Mucosa of stomach (tissue), 1 donor: ENCODE results near the gene PNCK.
"Not testable (repeated sequence)": the region's sequence is repeated elsewhere in the genome, so short reads cannot be mapped to it uniquely, and the experiment has no call there.

Experiments used
- H3K27me3 ChIP-seq: one replicate; pipeline ENCODE4 v1.7.0; 2013; ENCODE audit warnings: mild to moderate bottlenecking, low read length; ENCODE audit not compliant: control insufficient read depth, insufficient read depth
- H3K36me3 ChIP-seq: one replicate; pipeline ENCODE4 v1.7.0; 2013; ENCODE audit warnings: low read length; ENCODE audit not compliant: control insufficient read depth, insufficient read depth
- H3K4me1 ChIP-seq: one replicate; pipeline ENCODE4 v1.7.0; 2013; ENCODE audit warnings: mild to moderate bottlenecking, low read length; ENCODE audit not compliant: control insufficient read depth, insufficient read depth
- H3K4me3 ChIP-seq: one replicate; pipeline ENCODE4 v1.7.0; 2013; ENCODE audit warnings: low read length
- H3K9ac ChIP-seq: one replicate; pipeline ENCODE4 v1.7.0; 2013; ENCODE audit warnings: mild to moderate bottlenecking, low read length, moderate library complexity
- H3K9me3 ChIP-seq: one replicate; pipeline ENCODE4 v1.7.0; 2013; ENCODE audit warnings: mild to moderate bottlenecking, low read length, moderate library complexity; ENCODE audit not compliant: control insufficient read depth
- donor health status: Pancreatic carcinoma.

The PNCK gene

DNA sequence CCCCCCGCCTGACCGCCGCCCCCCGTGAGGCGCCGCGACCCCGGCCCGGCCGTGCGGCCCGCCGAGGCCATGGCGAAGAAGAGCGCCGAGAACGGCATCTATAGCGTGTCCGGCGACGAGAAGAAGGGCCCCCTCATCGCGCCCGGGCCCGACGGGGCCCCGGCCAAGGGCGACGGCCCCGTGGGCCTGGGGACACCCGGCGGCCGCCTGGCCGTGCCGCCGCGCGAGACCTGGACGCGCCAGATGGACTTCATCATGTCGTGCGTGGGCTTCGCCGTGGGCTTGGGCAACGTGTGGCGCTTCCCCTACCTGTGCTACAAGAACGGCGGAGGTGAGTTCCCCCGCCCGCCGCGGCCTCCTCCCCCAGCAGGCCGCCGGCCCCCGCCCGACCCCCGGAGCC, 14.9 kb upstream of the PNCK start:
- no peaks in the 10 kb centered on the region for H3K9me3 ChIP-seq
- no peaks in the 10 kb centered on the region for H3K36me3 ChIP-seq
- peaks cover 14% of the 10 kb centered on the region for H3K4me1 ChIP-seq
- no peak overlapping the region for H3K9ac ChIP-seq
- H3K4me3 ChIP-seq, result no peak overlapping the region
- H3K27me3 ChIP-seq, result no peaks in the 10 kb centered on the region

DNA sequence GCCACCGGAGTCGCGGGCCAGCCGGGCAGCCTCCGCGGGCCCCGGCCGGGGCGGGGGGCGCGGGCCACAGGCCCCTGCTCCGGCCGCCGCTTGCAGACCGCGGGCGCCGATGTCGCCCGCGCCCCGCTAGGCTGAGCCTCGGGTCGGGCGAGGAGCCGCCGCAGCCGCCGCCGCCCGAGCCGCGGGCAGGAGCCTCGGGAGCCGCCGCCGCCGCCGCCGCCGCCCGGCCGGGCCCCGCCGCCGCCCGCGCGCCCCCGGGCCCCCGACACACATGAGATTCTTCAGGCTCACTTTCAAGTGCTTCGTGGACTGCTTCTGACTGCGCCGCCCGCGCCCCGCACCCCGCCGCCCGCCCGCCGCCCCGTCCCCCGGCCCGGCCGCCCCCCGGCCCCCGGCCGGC, 14.5 kb upstream of the PNCK start:
- Histone ChIP-seq H3K4me3 (no peak overlapping the region), H3K36me3 (no peaks in the 10 kb centered on the region), H3K27me3 (no peaks in the 10 kb centered on the region), H3K9me3 (no peaks in the 10 kb centered on the region), H3K9ac (no peak overlapping the region), H3K4me1 (peaks cover 14% of the 10 kb centered on the region)

DNA sequence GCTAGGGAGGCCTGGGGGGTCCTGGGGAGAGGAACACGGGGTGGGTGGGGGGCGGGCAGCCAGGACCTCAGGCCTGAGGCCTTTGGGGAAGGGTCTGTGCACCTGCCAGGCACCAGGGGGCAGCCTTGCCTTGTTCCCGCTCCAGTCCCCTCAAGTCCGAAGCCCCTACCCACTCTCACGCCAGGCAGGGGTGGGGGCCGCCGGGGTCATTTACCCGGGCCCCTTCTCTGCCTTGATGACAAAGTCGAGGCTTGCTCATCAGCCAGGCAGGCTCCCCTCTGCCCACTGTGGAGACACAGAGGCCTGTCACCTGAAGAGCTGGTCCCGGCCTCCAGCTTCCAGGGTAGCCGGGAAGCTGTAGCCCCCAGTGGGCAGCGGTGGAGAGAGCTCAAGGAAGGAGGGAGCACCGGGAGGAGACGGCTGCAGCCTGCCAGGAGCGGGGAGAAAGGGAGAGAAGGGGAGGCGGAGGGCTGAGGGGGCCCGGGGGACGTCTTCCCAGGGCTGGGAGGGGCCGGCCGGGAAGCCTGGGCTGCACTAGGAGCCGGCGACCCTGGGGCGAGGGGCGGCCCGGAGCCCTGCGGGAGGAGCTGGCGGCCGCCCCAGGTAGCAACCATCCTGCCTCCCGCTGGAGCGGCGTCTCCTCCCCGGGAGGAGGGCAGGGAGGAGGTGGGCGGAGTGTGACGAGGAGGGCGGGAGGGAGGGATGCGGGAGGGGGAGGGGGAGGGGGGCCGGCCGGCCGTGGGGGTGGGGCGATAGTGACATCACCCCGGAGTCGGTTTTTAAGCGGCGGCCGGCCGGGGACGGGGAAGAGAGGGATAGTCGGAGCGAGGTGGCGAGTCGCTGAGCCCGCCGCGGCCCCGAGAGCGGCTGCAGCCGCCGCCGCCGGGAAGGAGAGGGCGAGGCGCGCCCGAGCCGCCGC, 13.8 kb upstream of the PNCK start, which contains the start of gene SLC6A8:
TSS of gene SLC6A8 (plus strand) at position 806 of the 919 bp plus-strand sequence. CDS start 649 bp downstream, outside the sequence.
- no peaks in the 10 kb centered on the region for H3K36me3 ChIP-seq
- no peak within 1 kb of the TSS for H3K9ac ChIP-seq
- H3K27me3 ChIP-seq, result no peaks in the 10 kb centered on the region
- H3K9me3 ChIP-seq, result no peaks in the 10 kb centered on the region
- peaks cover 14% of the 10 kb centered on the region for H3K4me1 ChIP-seq
- no peak within 1 kb of the TSS for H3K4me3 ChIP-seq

DNA sequence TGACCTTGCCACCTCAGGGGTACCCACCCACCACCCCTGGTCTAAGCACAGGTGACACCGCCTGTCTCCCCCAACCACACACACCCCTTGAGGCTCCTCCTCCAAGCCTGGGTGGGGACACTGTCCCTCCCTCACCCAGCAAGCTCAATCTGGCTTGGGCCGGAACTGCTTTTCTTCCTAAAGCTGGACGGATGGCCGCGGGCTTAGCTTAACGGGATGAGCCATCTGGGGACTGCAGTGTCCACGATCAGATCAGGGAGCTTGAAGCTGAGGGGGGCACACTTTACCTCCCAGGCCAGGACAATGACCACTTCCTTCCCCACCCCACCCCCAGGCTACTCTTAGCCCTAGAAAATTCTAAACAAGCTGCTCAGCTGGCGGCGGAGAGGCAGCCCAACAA, 13.1 kb upstream of the PNCK start:
- Histone ChIP-seq H3K9ac (no peak overlapping the region), H3K27me3 (no peaks in the 10 kb centered on the region), H3K36me3 (no peaks in the 10 kb centered on the region), H3K9me3 (no peaks in the 10 kb centered on the region), H3K4me3 (no peak overlapping the region), H3K4me1 (peaks cover 14% of the 10 kb centered on the region)

DNA sequence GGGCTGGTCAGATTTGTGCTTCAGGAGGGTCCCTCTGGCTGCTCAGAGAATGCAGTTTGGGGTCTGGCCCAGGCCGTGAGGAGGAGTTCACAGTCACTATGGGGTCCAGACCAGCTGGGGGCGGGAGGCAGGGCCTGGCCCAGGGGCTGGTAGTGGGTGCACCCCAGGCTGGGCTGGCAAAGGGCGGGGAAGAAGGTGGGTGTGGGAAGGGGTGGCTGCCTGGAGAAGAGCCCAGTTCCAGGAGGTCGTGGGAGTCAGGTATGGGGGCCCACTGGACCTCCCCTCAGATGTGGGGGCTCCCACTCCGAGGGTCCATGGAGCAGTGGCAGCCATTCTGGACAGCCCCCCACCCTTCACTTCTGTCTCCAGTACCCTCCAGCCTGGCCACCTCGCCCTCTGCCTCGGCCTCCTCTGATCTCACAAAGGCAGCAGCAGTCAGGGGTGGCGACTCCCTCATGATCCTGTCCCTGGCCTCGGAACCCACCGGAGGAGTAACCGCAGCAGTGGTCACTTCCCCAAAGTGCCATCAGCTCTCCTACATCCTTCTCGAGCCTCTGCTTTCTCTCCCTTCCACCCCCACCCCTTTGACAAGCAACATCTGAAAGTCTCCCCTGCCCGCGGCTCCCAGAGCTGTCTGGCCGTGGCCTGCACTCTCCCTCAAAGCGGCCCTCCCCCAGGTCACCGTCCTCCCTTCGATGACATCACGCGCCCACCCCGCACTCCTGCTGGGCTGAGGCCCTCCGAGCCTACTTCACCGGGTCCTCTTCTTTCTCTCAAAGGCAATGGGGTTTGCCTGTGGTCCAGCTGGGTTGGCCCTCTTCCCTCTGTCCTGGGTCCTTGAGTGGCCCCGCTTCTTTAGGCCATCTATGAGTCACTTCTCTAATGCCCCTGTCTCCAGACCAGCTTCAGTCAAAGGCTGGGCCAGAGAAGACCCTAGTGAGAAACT, 12.4 kb upstream of the PNCK start:
- no peaks in the 10 kb centered on the region for H3K36me3 ChIP-seq
- no peak overlapping the region for H3K9ac ChIP-seq
- no peaks in the 10 kb centered on the region for H3K9me3 ChIP-seq
- H3K27me3 ChIP-seq, result no peaks in the 10 kb centered on the region
- H3K4me1 ChIP-seq, result peaks cover 14% of the 10 kb centered on the region
- no peak overlapping the region for H3K4me3 ChIP-seq

DNA sequence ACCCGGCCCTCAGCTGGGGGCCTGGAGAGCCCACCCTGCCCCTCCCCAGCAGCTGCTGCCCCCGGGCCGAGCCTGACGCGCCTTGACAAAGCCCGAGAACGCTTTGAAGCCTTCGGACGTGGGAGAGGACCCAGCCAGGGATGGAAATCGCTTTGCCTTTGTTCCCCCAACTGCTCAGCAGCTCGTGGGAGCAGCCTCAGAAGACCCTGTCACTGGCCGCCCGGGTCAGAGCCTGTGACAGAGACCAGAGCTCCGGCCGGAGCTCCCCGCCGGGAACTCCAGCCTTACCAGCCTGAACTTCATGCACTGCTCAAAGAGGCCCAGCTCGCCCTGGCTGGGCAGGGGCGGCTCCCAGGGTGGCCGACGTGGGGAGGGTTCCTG, 11.5 kb upstream of the PNCK start:
- Histone ChIP-seq H3K9me3 (no peaks in the 10 kb centered on the region), H3K9ac (no peak overlapping the region), H3K4me1 (peaks cover 14% of the 10 kb centered on the region), H3K36me3 (no peaks in the 10 kb centered on the region), H3K4me3 (no peak overlapping the region), H3K27me3 (no peaks in the 10 kb centered on the region)

DNA sequence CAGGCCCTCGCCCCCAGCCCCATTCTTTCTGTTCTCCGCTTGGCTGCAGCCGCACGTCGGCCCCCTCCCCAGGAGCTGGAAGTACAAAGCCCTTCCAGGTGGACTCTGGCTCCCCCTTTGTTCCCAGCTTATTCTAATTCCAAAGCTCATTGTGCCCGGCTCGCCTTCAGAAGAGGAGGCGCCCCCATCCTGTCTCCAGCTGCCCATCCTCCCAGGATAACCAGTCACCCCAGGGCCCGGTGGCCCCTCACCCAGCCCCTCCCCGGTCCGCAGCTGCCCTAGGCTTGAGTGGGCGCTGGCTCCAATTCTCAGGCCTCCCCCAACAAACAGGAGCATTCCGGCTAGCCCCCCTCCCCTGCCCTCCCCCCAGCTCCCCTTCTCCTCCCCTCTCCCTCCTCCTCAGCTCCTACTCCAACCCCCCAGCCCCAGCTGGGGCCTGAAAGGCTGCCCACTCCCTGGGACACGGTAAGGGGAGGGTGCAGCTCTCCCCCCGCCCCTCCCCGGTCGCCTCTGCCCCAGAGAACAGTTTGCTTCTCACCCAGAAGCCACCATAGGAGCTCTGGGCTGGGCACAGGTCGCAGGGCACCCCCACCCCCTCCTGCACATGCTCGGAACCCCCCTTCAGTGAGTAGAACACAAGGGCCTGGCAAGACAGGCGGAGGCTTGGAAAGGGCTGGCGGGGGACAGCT, 11.0 kb upstream of the PNCK start:
- H3K27me3 ChIP-seq, result no peaks in the 10 kb centered on the region
- H3K36me3 ChIP-seq, result no peaks in the 10 kb centered on the region
- H3K9me3 ChIP-seq, result no peaks in the 10 kb centered on the region
- H3K9ac ChIP-seq, result no peak overlapping the region
- peaks cover 10% of the 10 kb centered on the region for H3K4me1 ChIP-seq
- H3K4me3 ChIP-seq, result no peak overlapping the region

DNA sequence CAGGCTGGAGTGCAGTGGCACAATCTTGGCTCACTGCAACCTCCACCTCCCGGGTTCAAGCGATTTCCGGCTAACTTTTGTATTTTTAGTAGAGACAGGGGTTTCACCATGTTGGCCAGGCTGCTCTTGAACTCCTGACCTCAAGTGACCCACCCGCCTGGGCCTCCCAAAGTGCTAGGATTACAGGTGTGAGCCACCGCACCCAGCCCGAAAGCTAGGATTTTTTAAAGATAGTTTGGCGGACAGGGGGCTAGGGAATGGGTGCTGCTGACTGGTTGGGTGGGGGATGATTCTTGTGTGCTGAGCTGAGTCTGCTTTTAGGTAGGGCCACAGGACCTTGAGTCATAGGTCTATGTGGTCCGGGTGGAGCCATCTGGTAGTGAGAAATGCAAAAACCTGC, 9.9 kb upstream of the PNCK start:
- H3K9me3 ChIP-seq, H3K36me3 ChIP-seq, H3K4me3 ChIP-seq, H3K9ac ChIP-seq, H3K4me1 ChIP-seq, H3K27me3 ChIP-seq: not testable (repeated sequence)

DNA sequence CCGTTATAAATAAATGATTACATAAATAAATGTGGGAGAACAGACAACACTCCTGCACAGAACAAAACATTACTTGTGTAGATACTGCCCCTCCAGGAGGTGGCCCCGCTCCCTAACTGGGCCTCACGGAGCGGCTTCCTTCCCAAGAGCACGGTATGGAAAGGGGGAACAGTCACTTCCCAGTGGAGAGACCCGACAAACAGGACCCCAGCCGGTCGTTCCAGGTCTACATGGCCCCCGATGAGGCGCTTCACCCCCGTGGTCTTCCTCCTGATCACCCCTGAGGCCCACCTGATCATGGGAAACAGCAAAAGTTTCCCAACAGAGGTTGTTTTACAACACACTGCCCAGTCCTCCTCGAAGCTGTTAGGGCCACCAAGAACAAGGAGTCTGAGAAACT, 7.6 kb upstream of the PNCK start:
- Histone ChIP-seq H3K4me1 (peaks cover under 1% of the 10 kb centered on the region), H3K36me3 (no peaks in the 10 kb centered on the region), H3K9ac (no peak overlapping the region), H3K9me3 (no peaks in the 10 kb centered on the region), H3K27me3 (no peaks in the 10 kb centered on the region), H3K4me3 (no peak overlapping the region)

DNA sequence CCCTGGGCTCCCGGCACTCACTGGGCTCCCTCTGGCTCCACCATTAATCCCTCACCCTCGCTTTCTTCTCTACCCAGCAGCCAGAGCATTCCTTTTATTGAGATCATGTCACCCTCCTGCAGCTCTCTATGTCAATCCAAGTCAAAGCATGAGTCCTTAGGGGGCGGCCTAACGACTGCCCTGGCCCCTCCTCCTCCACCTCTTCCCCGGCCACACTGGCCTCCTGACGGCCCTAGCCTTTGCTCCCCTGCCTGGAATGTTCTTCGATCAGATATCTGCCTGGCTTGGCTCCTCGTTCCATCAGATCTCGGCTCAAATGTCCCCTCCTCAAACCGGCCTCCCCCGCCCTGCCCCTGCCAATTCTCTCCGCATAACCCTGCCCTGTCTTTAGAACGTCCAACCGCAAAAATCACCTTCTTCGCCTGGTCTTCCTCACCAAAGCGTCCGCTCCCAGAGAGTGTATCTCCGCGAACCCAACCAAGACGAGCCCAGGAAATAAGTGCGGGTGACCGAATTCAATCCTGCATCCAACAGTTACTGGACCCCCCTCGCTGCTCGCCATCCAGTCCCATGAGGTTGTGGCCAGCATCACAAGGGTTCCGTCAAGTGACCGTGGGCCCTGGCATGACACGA, 722 bp upstream of the PNCK start:
- Histone ChIP-seq H3K4me1 (no peaks in the 10 kb centered on the region), H3K36me3 (no peaks in the 10 kb centered on the region), H3K9me3 (no peaks in the 10 kb centered on the region), H3K9ac (no peak overlapping the region), H3K27me3 (peaks cover 13% of the 10 kb centered on the region), H3K4me3 (no peak overlapping the region)

DNA sequence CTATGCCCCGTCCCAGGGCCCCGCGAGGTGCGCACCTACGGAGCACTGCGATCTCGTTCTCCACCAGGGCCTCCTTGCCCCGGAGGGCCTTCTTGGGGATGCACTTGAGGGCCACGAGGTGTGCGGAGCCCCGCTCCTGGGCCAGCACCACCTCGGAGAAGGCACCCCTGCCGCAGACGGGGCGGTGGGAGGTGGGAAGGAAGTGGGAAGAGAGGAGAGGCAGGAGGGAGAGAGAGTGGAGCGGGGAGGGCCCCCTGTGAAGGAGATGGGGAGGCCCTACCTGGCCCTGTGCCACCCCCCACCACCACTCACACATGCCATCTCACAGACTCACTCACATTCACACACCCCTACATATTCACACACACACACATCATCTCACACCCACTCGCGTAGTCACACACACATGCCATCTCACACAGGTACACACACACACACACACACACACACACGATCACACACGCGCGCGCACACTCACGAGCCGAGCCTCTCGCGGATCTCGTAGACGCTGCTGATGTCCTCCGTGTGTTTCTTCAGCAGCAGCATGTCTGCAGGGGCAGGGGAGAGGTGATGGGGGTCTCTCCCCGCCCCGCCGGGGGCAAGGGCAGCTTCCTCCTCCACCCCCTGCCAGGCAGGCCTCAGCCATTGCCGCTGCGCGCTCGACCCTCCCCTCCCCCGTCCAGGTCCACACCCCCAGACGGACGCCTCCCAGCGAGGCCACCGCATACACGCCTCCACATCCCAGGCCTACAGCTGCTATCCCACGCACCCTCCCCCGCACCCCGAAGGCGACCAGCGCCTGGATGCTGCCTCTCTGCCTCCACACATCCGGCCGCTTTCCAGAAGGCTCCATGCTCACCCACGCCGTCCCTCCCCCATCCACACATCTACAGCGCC, 834 bp downstream of the PNCK start:
- Histone ChIP-seq H3K4me1 (no peaks in the 10 kb centered on the region), H3K9me3 (no peaks in the 10 kb centered on the region), H3K9ac (no peak overlapping the region), H3K27me3 (peaks cover 13% of the 10 kb centered on the region), H3K36me3 (no peaks in the 10 kb centered on the region), H3K4me3 (no peak overlapping the region)
